SK-N-MC (cell line): ENCODE results near the gene RNF150.

Experiments used
- EZH2 ChIP-seq: fragments of 200-600 bp; sonication (generic); IDR thresholded peaks from one replicate; pipeline ENCODE4 v1.6.1; 2017; ENCODE audit warnings: antibody characterized with exemption
- FOXP2 ChIP-seq: optimal IDR thresholded peaks from 2 replicates; pipeline ENCODE3; 2011; ENCODE audit warnings: mild to moderate bottlenecking, moderate library complexity; ENCODE audit not compliant: insufficient read depth; ENCODE audit errors: extremely low read length, control extremely low read depth
- POLR2AphosphoS5 ChIP-seq: IDR thresholded peaks from 2 replicates; pipeline ENCODE4 v1.6.1; 2012; ENCODE audit warnings: mild to moderate bottlenecking, low read depth, low read length, borderline replicate concordance

- no peak for TF ChIP-seq POLR2AphosphoS5
- no peak for TF ChIP-seq EZH2
- TF ChIP-seq FOXP2 = no peak
These were observed 76.8 kb downstream of the RNF150 start for GRCh38 chr4:141056473-141056872.
